Measurements from ENCODE around the gene FANCC.

FANCC gene

GRCh38 chr9:95116808-95117204 lies 200.7 kb downstream of the FANCC start:
- Histone ChIP-seq H4K91ac (ENCODE audit: low read length) (no peak overlapping the region), H3K18ac (ENCODE audit: low read depth in 1 of 2, low read length in 2 of 2) (no peak overlapping the region), H3K9me3 (ENCODE audit: control insufficient read depth, low read length) (no peaks in the 10 kb centered on the region), H3K9ac (ENCODE audit: low read length) (no peak overlapping the region), H3K4ac (ENCODE audit: low read depth in 1 of 2, low read length in 2 of 2) (no peak overlapping the region), H3K36me3 (ENCODE audit: control insufficient read depth in 1 of 2, insufficient read depth in 2 of 2, low read depth in 1 of 2, low read length in 2 of 2) (peaks cover 7 to 12% of the 10 kb centered on the region in 2 experiments), H3K4me2 (ENCODE audit: low read length, poor library complexity, severe bottlenecking) (no peak overlapping the region), H3K27ac (ENCODE audit: low read length, poor library complexity, severe bottlenecking) (no peak overlapping the region), H2AFZ (ENCODE audit: low read depth, low read length) (no peak overlapping the region), H3K4me1 (ENCODE audit: control insufficient read depth, insufficient read depth, low read depth, low read length) (no peaks in the 10 kb centered on the region), H3K14ac (ENCODE audit: low read length in 2 of 2) (no peak overlapping the region), H2BK5ac (ENCODE audit: low read depth, low read length, poor library complexity, severe bottlenecking) (no peak overlapping the region), H3K4me3 (ENCODE audit: insufficient read depth in 1 of 2, low read depth in 1 of 2, low read length in 2 of 2) (no peak overlapping the region), H3K23ac (ENCODE audit: low read length in 2 of 2) (no peak overlapping the region), H2BK120ac (ENCODE audit: low read depth, low read length) (no peak overlapping the region), H3K79me1 (replicated peaks; ENCODE audit: low read length, poor library complexity, severe bottlenecking) (no peaks in the 10 kb centered on the region), H4K8ac (ENCODE audit: low read length) (no peak overlapping the region), H3K27me3 (ENCODE audit: control insufficient read depth in 1 of 2, insufficient read depth in 1 of 2, low read length in 2 of 2) (no peaks in the 10 kb centered on the region), H2BK15ac (ENCODE audit: low read depth, poor library complexity, severe bottlenecking) (no peak overlapping the region), H2AK5ac (ENCODE audit: low read length, severe bottlenecking) (no peak overlapping the region), H2BK12ac (ENCODE audit: low read length in 2 of 2) (no peak overlapping the region)
- 92% methylated on average over 1 of the region's 1 CpG for WGBS
- no peak for DNase-seq

DNA sequence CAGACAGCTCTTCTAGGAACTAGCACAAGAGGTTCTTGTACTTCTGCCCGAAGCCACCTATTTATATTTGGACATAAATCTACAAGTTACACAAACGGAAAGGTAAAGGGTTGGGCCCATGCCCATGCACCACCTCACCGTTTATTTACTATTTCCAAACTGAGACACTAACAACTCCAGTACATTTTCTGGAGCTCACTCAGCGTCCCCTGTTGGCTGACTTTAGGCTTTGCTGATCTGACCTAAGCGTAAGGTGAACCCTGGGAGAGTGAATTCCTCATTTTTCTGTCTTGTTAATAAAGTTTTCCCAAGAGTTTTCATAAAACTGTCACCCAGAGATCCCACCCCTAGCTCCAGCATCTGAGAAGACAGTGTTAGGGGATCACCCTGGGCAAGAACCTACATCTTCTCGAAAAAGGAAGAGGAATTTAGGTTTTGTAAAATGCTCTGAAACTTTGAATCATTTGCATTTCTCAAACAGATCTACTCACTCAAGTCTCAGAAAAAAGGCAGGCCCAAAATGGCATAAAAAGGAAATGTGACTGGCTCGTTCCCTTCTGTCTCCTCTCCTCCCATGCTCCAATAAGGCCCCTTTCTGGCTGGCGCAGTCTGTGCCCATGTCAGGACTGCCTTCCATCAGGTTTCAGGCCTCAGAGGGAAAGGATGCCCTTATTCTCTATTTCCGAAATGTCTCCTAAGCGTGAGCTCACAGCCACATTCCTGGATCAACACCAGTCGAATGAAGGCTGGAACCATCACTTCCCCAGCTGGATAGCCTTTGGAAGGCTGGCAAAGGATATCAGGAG lies 201.3 kb downstream of the FANCC start:
- no peak overlapping the region for H2AK5ac ChIP-seq (ENCODE audit: low read length, severe bottlenecking)
- H2BK15ac ChIP-seq (ENCODE audit: low read depth, poor library complexity, severe bottlenecking) = no peak overlapping the region

DNA sequence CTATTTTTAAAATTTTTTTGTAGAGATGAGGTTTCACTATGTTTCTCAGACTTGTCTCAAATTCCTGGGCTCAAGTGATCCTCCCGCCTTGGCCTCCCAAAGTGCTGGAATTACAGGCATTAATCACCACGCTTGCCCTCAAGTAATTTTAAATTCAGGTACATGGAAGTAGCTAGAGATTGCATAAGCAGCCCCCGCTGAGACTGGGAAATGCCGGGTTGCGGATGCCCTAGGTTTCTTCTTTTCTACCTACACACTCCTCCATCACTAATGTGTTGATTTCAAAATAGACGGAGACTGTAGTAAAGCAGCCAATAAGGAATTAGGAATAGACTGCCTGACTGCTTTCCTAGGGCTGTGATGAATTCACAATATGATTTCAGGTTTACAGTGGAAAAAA lies 202.4 kb downstream of the FANCC start:
- Histone ChIP-seq H3K4ac (ENCODE audit: low read depth in 1 of 2, low read length in 2 of 2) (no peak overlapping the region), H2AFZ (ENCODE audit: low read depth, low read length) (no peak overlapping the region), H2BK120ac (ENCODE audit: low read depth, low read length) (no peak overlapping the region), H4K8ac (ENCODE audit: low read length) (no peak overlapping the region), H3K4me3 (ENCODE audit: insufficient read depth in 1 of 2, low read depth in 1 of 2, low read length in 2 of 2) (no peak overlapping the region), H2BK15ac (ENCODE audit: low read depth, poor library complexity, severe bottlenecking) (no peak overlapping the region), H3K18ac (ENCODE audit: low read depth in 1 of 2, low read length in 2 of 2) (no peak overlapping the region), H2BK12ac (ENCODE audit: low read length in 2 of 2) (no peak overlapping the region), H2BK5ac (ENCODE audit: low read depth, low read length, poor library complexity, severe bottlenecking) (no peak overlapping the region), H3K4me2 (ENCODE audit: low read length, poor library complexity, severe bottlenecking) (no peak overlapping the region), H3K27ac (ENCODE audit: low read length, poor library complexity, severe bottlenecking) (no peak overlapping the region), H3K4me1 (ENCODE audit: control insufficient read depth, insufficient read depth, low read depth, low read length) (no peaks in the 10 kb centered on the region), H4K91ac (ENCODE audit: low read length) (no peak overlapping the region), H2AK5ac (ENCODE audit: low read length, severe bottlenecking) (no peak overlapping the region), H3K23ac (ENCODE audit: low read length in 2 of 2) (no peak overlapping the region), H3K79me1 (replicated peaks; ENCODE audit: low read length, poor library complexity, severe bottlenecking) (no peaks in the 10 kb centered on the region), H3K27me3 (ENCODE audit: control insufficient read depth in 1 of 2, insufficient read depth in 1 of 2, low read length in 2 of 2) (no peaks in the 10 kb centered on the region), H3K9me3 (ENCODE audit: control insufficient read depth, low read length) (no peaks in the 10 kb centered on the region), H3K36me3 (ENCODE audit: control insufficient read depth in 1 of 2, insufficient read depth in 2 of 2, low read depth in 1 of 2, low read length in 2 of 2) (peaks cover 15 to 21% of the 10 kb centered on the region in 2 experiments), H3K14ac (ENCODE audit: low read length in 2 of 2) (no peak overlapping the region), H3K9ac (ENCODE audit: low read length) (no peak overlapping the region)
- no peak for DNase-seq
- WGBS = 97% methylated on average over 6 of the region's 6 CpGs

More for the DNA sequence above, 201.3 kb downstream of the FANCC start:
- H3K4ac ChIP-seq (ENCODE audit: low read depth in 1 of 2, low read length in 2 of 2) = no peak overlapping the region
- H3K18ac ChIP-seq (ENCODE audit: low read depth in 1 of 2, low read length in 2 of 2) = no peak overlapping the region
- no peak overlapping the region for H4K8ac ChIP-seq (ENCODE audit: low read length)
- peaks cover 11 to 17% of the 10 kb centered on the region in 2 experiments for H3K36me3 ChIP-seq (ENCODE audit: control insufficient read depth in 1 of 2, insufficient read depth in 2 of 2, low read depth in 1 of 2, low read length in 2 of 2)
- H3K79me1 ChIP-seq (replicated peaks; ENCODE audit: low read length, poor library complexity, severe bottlenecking) = no peaks in the 10 kb centered on the region
- H3K27me3 ChIP-seq (ENCODE audit: control insufficient read depth in 1 of 2, insufficient read depth in 1 of 2, low read length in 2 of 2) = no peaks in the 10 kb centered on the region
- H3K4me1 ChIP-seq (ENCODE audit: control insufficient read depth, insufficient read depth, low read depth, low read length) = no peaks in the 10 kb centered on the region
- no peak overlapping the region for H3K9ac ChIP-seq (ENCODE audit: low read length)
- 92% methylated on average over 10 of the region's 11 CpGs for WGBS
- H3K4me2 ChIP-seq (ENCODE audit: low read length, poor library complexity, severe bottlenecking) = no peak overlapping the region
- no peak overlapping the region for H2BK120ac ChIP-seq (ENCODE audit: low read depth, low read length)
- H3K9me3 ChIP-seq (ENCODE audit: control insufficient read depth, low read length) = no peaks in the 10 kb centered on the region
- no peak overlapping the region for H2BK5ac ChIP-seq (ENCODE audit: low read depth, low read length, poor library complexity, severe bottlenecking)
- no peak overlapping the region for H2BK12ac ChIP-seq (ENCODE audit: low read length in 2 of 2)
- no peak overlapping the region for H3K23ac ChIP-seq (ENCODE audit: low read length in 2 of 2)
- no peak overlapping the region for H2AFZ ChIP-seq (ENCODE audit: low read depth, low read length)
- no peak overlapping the region for H3K27ac ChIP-seq (ENCODE audit: low read length, poor library complexity, severe bottlenecking)
- no peak overlapping the region for H4K91ac ChIP-seq (ENCODE audit: low read length)
- no peak overlapping the region for H3K4me3 ChIP-seq (ENCODE audit: insufficient read depth in 1 of 2, low read depth in 1 of 2, low read length in 2 of 2)
- no peak for DNase-seq
- no peak overlapping the region for H3K14ac ChIP-seq (ENCODE audit: low read length in 2 of 2)

DNA sequence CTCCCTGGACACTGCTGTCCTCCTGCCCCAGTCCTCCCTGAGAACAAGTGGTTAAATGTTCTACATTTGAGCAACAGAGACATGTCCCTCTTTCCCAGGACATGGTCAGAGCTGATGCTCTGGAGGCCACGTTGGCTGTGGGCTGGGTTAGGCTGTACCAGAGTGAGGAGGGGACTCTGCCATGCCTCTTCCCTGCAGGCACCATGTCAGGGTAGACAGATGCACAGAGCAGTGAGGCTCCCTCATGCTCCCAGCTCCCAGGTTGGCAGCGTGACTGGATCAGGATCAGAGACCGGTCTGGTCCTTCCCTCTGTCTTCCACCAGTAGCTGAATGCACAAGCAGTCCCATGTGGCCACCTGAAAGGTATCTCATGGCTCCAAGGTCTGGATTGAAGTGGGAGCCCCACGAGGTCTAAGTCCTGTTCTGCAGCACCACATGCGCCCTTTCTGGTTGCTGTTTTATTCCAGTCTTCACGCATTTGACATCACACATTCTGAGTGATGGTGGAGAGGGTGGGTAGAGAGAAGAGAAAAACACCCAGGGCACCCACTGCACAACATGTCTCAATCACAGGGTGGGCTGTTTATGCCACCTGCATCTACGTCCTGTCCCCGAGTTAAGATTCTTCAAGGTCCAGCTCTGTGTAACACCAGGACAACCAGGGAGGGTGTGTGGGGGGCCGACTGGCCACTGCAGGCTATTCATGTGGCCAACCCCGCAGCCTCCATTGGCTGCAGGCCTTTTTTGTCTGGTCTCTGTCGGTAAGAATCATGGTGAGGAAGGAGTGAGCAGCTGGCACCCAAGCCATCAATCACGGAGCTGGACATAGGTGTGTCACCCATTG lies 204.9 kb downstream of the FANCC start:
- Histone ChIP-seq H3K27ac (ENCODE audit: low read length, poor library complexity, severe bottlenecking) (no peak overlapping the region), H3K4ac (ENCODE audit: low read depth in 1 of 2, low read length in 2 of 2) (no peak overlapping the region), H2BK120ac (ENCODE audit: low read depth, low read length) (no peak overlapping the region), H4K91ac (ENCODE audit: low read length) (no peak overlapping the region), H3K79me1 (replicated peaks; ENCODE audit: low read length, poor library complexity, severe bottlenecking) (no peaks in the 10 kb centered on the region), H4K8ac (ENCODE audit: low read length) (no peak overlapping the region), H2AFZ (ENCODE audit: low read depth, low read length) (no peak overlapping the region), H3K14ac (ENCODE audit: low read length in 2 of 2) (no peak overlapping the region), H3K27me3 (ENCODE audit: control insufficient read depth in 1 of 2, insufficient read depth in 1 of 2, low read length in 2 of 2) (no peaks in the 10 kb centered on the region), H3K9me3 (ENCODE audit: control insufficient read depth, low read length) (no peaks in the 10 kb centered on the region), H3K36me3 (ENCODE audit: control insufficient read depth in 1 of 2, insufficient read depth in 2 of 2, low read depth in 1 of 2, low read length in 2 of 2) (peaks cover 17 to 28% of the 10 kb centered on the region in 2 experiments), H3K4me2 (ENCODE audit: low read length, poor library complexity, severe bottlenecking) (no peak overlapping the region), H3K4me3 (ENCODE audit: insufficient read depth in 1 of 2, low read depth in 1 of 2, low read length in 2 of 2) (no peak overlapping the region), H3K4me1 (ENCODE audit: control insufficient read depth, insufficient read depth, low read depth, low read length) (no peaks in the 10 kb centered on the region), H3K9ac (ENCODE audit: low read length) (no peak overlapping the region), H2BK15ac (ENCODE audit: low read depth, poor library complexity, severe bottlenecking) (no peak overlapping the region), H2AK5ac (ENCODE audit: low read length, severe bottlenecking) (no peak overlapping the region), H2BK5ac (ENCODE audit: low read depth, low read length, poor library complexity, severe bottlenecking) (no peak overlapping the region), H2BK12ac (ENCODE audit: low read length in 2 of 2) (no peak overlapping the region), H3K23ac (ENCODE audit: low read length in 2 of 2) (no peak overlapping the region), H3K18ac (ENCODE audit: low read depth in 1 of 2, low read length in 2 of 2) (no peak overlapping the region)
- no peak for DNase-seq
- WGBS = 96% methylated on average over 11 of the region's 12 CpGs

Data from mesenchymal stem cell (in vitro differentiated cells and primary cell).